ENCODE data around the gene SLC25A42. TPM values are rescaled to one million over a fixed set of nuclear protein-coding genes. Genes with fewer than 3 reads are reported as not detected.

Gene SLC25A42
- total and polyA plus RNA-seq, 2 donors (not counting 3 experiments of a cell fraction or from before 2014, with no cell fraction given), result 6.2 to 6.3 TPM

GRCh38 chr19:19059837-19060611 is 3.8 kb upstream of the SLC25A42 start:
- POLR2A ChIA-PET, result no interaction called here
- intact Hi-C loops (cut with micrococcal nuclease), result loop anchor here (5.0 kb wide), 1 partner anchor 47 kb away; no protein-coding TSS in a partner anchor
- CTCF ChIA-PET, result interaction anchor here (0.8 kb wide), 1 partner anchor 86 kb away, joined by 3 read pairs; no protein-coding TSS in a partner anchor

More at GRCh38 chr19:19059837-19060611, 3.8 kb upstream of the SLC25A42 start:
- Histone ChIP-seq H3K4me3 (replicated peaks in 1 of 3; ENCODE audit: insufficient read depth in 1 of 3, low read depth in 1 of 3, low read length in 3 of 3) (no peak overlapping the region), H3K27ac (ENCODE audit: insufficient read depth, low read depth, low read length) (no peak overlapping the region), H3K9me3 (replicated peaks; ENCODE audit: control insufficient read depth, insufficient read depth, low read length) (no peaks in the 10 kb centered on the region), H4K20me1 (replicated peaks; ENCODE audit: control insufficient read depth, extremely low read depth, insufficient read depth, low read length) (no peaks in the 10 kb centered on the region), H3K9ac (replicated peaks; ENCODE audit: extremely low read depth, insufficient read depth, low read length) (no peak overlapping the region), H2AFZ (ENCODE audit: low read depth, low read length) (no peak overlapping the region), H3K4me2 (ENCODE audit: insufficient read depth, low read length) (no peak overlapping the region), H3K9me1 (replicated peaks; ENCODE audit: control insufficient read depth, extremely low read depth, insufficient read depth, low read length) (no peaks in the 10 kb centered on the region), H3K79me2 (ENCODE audit: control insufficient read depth, insufficient read depth, low read length) (no peaks in the 10 kb centered on the region), H3K36me3 (ENCODE audit: control insufficient read depth in 2 of 2, extremely low read depth in 1 of 2, insufficient read depth in 2 of 2, low read length in 2 of 2) (peaks cover 3 to 23% of the 10 kb centered on the region in 2 experiments), H3K27me3 (ENCODE audit: control insufficient read depth in 2 of 2, insufficient read depth in 2 of 2, low read length in 2 of 2) (no peaks in the 10 kb centered on the region), H3K4me1 (ENCODE audit: control insufficient read depth, extremely low read depth, insufficient read depth, low read length) (peaks cover 17% of the 10 kb centered on the region)
- dilution Hi-C loops (cut with MboI; ENCODE audit: extremely low pct_ligation_motif_present, low sequenced_read_pairs), result no loop called here
- BruUV-seq (replicated peaks), result no TSS peak
- DNase-seq (ENCODE audit: low read depth, low spot score) (no peak), FAIRE-seq (no peak)
- TF ChIP-seq EZH2 (IDR thresholded peaks at IDR 0.05; ENCODE audit: borderline replicate concordance, low read depth, low read length, severe bottlenecking) (no peak), MAX (IDR thresholded peaks at IDR 0.05; ENCODE audit: insufficient read depth, insufficient read length) (no peak), CTCF (IDR thresholded peaks at IDR 0.05; ENCODE audit: extremely low read depth in 1 of 2, insufficient read depth in 1 of 2, low read depth in 1 of 2, low read length in 2 of 2) (no peak), GATA2 (IDR thresholded peaks at IDR 0.05; ENCODE audit: insufficient read depth, insufficient read length, low read depth, low read length) (no peak), FOS (IDR thresholded peaks at IDR 0.05; ENCODE audit: borderline replicate concordance, insufficient read depth, low read length) (no peak), JUN (IDR thresholded peaks at IDR 0.05; ENCODE audit: borderline replicate concordance, insufficient read depth, insufficient read length, low read depth) (no peak), POLR2AphosphoS5 (IDR thresholded peaks at IDR 0.05; ENCODE audit: insufficient read depth, low read depth, low read length) (no peak), MYC (IDR thresholded peaks at IDR 0.05; ENCODE audit: low read depth, low read length) (no peak), POLR2A (IDR thresholded peaks at IDR 0.05; ENCODE audit: low read depth, low read length) (no peak)
